AG09309 (cell line): ENCODE results near the gene FDPS.

Experiments used
- DNase-seq: peaks from one replicate; pipeline ENCODE4 v3.0.0-alpha.2; 2010; ENCODE audit warnings: low read depth
- H3K4me3 ChIP-seq: 2 replicates; pipeline ENCODE4 v1.5.1; 2011; ENCODE audit warnings: mild to moderate bottlenecking, low read depth, low read length, moderate library complexity; ENCODE audit not compliant: control insufficient read depth
- TF ChIP-seq, protein P1 (sequence below): IDR thresholded peaks from 2 replicates; pipeline ENCODE4 v1.5.1; 2011; ENCODE audit warnings: mild to moderate bottlenecking, low read depth, low read length, inconsistent platforms; ENCODE audit not compliant: insufficient read depth, control insufficient read depth; ENCODE audit errors: missing control alignments

The FDPS gene

DNA sequence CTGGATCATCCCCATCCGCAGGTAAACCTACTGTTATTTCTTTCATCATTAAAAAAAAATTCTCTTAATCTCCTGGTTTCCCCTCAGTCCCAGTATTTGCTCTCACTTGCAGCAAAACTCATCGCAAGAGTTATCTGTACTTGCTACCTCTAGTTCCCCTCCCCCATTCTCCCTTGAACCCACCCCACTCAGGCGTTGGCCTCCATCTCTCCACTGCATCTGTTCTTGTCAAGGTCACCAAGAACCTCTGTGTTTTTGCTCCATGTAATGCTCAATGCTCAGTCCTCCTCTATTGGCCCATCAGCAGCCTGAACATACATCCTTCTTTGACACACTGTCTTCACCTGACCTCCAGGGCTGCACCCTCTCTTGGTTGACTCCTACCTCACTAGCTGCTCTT is 12.0 kb upstream of the FDPS start:
- no peak for DNase-seq
- no peak overlapping the region for H3K4me3 ChIP-seq
- TF ChIP-seq, protein P1, sequence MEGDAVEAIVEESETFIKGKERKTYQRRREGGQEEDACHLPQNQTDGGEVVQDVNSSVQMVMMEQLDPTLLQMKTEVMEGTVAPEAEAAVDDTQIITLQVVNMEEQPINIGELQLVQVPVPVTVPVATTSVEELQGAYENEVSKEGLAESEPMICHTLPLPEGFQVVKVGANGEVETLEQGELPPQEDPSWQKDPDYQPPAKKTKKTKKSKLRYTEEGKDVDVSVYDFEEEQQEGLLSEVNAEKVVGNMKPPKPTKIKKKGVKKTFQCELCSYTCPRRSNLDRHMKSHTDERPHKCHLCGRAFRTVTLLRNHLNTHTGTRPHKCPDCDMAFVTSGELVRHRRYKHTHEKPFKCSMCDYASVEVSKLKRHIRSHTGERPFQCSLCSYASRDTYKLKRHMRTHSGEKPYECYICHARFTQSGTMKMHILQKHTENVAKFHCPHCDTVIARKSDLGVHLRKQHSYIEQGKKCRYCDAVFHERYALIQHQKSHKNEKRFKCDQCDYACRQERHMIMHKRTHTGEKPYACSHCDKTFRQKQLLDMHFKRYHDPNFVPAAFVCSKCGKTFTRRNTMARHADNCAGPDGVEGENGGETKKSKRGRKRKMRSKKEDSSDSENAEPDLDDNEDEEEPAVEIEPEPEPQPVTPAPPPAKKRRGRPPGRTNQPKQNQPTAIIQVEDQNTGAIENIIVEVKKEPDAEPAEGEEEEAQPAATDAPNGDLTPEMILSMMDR, result no peak

DNA sequence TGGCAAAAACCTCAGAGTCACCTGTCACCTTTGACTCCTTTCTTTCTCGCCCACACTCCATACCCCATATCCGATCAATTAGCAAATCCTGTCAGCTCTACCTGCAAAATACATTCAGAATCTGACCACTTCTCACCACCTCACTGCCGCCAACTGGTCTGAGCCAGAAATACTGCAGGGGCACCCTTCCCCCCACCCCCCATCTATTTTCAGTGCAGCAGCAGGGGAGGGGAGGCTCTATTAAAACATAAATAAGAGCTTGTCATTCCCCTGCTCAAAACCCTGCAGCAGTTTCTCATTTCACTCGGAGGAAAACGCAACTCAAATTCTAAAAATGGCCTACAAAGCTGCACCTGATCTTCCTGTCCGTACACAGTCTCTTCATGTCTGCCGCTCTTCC is 11.3 kb upstream of the FDPS start:
- DNase-seq, result no peak
- H3K4me3 ChIP-seq, result no peak overlapping the region
- TF ChIP-seq, protein P1, result no peak

DNA sequence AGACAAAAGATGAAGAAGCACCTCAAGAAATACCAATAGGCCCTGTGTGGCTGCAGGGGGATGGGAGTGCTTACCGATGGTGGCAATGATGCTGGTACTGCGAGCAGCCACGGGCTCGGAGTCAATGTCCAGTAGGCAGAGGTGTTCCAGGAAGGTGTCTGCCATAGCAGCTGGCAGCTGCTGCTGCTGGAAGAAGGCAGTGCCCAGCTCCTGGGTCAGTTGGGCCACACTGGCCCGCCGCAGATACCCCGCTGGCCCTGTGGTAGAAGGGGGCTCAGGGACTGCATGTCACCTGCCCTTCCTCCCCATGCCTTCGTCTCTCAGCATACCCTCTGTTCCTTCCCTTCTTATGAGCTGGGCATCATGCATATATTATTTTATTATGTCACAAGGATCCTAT is 8.6 kb upstream of the FDPS start:
- TF ChIP-seq, protein P1, result no peak
- DNase-seq, result no peak
- no peak overlapping the region for H3K4me3 ChIP-seq

DNA sequence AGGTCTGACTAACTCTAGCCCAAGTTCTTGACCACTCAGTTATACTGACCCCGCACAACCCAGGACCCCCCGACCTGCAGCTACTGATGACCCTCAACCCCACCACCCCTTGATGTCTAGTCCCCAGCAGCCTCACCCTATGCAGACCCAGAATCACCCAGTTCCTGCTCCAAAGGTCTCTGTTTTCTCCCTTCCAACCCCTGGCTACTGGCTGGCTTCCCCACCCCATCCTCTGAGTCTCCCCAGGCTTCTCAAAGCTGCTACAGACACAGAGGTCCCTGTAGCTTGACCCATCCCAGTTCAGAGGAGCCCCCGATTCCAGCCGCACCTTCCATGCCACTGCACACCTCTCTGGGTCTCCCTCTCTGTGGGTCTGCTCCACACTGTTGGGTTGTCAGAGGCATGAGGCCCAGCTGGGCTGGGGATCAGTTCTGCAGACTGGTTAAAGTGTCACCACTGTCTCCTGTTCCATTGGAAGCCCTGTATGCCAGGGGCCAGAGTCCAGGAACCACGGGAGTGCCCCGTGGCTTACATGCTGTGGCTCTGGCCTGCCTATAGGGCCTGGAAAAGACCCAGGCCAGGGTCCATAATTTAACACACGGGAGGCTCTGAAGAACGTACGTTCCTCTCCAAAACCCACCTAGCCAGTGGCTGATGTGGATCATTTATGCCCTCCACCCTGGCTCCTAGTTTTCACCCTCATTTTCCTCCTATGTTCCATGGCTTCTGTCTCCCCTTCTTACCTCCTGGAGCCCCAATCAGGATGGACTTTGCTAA is 7.9 kb upstream of the FDPS start:
- H3K4me3 ChIP-seq, result no peak overlapping the region
- TF ChIP-seq, protein P1, result no peak
- DNase-seq, result no peak

DNA sequence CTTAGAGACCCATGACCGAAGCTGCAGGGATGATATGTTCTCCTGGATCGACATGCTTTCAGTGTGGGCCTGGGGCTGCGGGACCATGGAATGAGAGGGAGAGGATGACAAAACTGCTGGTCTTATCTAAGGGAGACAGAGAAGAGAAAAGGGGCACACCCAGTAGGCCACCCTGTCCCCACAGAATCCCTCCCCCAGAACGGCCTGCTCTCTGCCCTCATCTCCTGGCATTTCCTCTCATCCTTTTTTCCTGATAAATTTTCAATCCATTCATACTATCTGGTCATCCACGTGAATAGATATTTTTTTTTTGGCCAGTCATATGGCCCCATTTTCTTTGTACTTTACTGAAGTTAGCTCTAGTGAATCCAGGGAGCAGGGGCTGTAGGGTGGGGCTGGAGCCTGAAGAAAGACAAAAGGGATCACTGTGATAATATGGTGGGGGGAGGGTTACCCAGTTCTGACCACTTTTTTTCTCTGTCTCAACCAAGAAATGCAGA is 7.3 kb upstream of the FDPS start, which contains the start of gene PKLR:
Gene PKLR, minus strand, starts transcription at position 97 of the 500 bp plus-strand sequence. Its CDS starts 43 bp downstream, at position 54.
- no peak within 1 kb of the TSS for H3K4me3 ChIP-seq
- DNase-seq, result no peak
- TF ChIP-seq, protein P1, result no peak

DNA sequence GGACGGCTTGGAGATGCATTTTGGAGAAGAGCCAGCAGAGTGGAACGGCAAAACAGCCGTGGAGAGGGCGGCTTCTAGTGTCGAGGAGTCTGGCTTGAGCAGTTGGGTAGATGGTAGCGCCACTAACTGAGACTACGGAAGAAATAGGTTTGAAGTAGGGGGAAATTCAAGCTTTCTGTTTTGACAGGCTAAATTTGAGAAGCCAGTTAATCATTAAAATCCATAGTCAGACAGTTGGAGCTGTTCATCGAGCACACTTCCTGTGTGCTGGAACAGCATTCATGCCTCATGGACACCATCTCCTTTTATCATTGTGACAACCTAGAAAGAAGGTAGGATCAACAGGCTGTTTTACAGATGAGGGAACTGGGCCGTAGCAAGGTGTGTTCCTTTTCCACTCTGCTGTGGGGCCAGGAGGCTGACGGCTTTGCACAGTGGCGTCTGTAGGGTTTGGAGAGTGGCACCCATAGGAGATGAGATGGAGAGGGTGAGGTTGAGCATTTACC is 4.1 kb upstream of the FDPS start:
- TF ChIP-seq, protein P1, result no peak
- H3K4me3 ChIP-seq, result no peak overlapping the region
- DNase-seq, result no peak
